ENCODE measurements around the gene PCMTD2. TPM values are rescaled to one million over a fixed set of nuclear protein-coding genes. Genes with fewer than 3 reads are reported as not detected.

PCMTD2 gene
- total and polyA plus RNA-seq, 2 of the 8 experiments (the other 6 are each of a cell fraction or from before 2014, with no cell fraction given) = 21.4 to 55.1 TPM

GRCh38 chr20:64278317-64278681 is 22.8 kb downstream of the PCMTD2 start:
- 79% methylated on average over 4 of the region's 4 CpGs; no CpG with 5 or more reads in 1 of the 2 experiments for WGBS, 2 experiments (ENCODE audit: extremely low coverage in 1 of 2, insufficient coverage in 1 of 2, insufficient read length in 1 of 2, insufficient replicate concordance in 2 of 2, low coverage in 1 of 2, low lambda C conversion rate in 2 of 2, missing lambda C conversion rate in 1 of 2)
- POLR2A ChIA-PET (ENCODE audit: partially characterized antibody) = no interaction called here
- TF ChIP-seq SRF (IDR thresholded peaks at IDR 0.05; ENCODE audit: low read depth, low read length) (no peak), CHD2 (IDR thresholded peaks at IDR 0.05; ENCODE audit: low read length) (no peak), GABPA (IDR thresholded peaks at IDR 0.05; ENCODE audit: borderline replicate concordance, insufficient read depth, low read length) (no peak), KDM5A (IDR thresholded peaks at IDR 0.05; ENCODE audit: low read length) (no peak), TBP (IDR thresholded peaks at IDR 0.05; ENCODE audit: low read depth, low read length) (no peak), TAF7 (optimal IDR thresholded peaks at IDR 0.05; ENCODE audit: borderline replicate concordance, low read depth, low read length) (no peak), RBBP5 (IDR thresholded peaks at IDR 0.05; ENCODE audit: borderline replicate concordance, low read depth, low read length) (no peak), SAP30 (IDR thresholded peaks at IDR 0.05; ENCODE audit: insufficient read depth, insufficient replicate concordance, low read length) (no peak), EP300 (IDR thresholded peaks at IDR 0.05; ENCODE audit: borderline replicate concordance in 1 of 2, low read depth in 2 of 2, low read length in 2 of 2) (no peak), JUN (IDR thresholded peaks at IDR 0.05; ENCODE audit: low read depth, low read length) (no peak), JUND (IDR thresholded peaks at IDR 0.05; ENCODE audit: low read length) (no peak)
- TF ChIP-seq, protein P1, sequence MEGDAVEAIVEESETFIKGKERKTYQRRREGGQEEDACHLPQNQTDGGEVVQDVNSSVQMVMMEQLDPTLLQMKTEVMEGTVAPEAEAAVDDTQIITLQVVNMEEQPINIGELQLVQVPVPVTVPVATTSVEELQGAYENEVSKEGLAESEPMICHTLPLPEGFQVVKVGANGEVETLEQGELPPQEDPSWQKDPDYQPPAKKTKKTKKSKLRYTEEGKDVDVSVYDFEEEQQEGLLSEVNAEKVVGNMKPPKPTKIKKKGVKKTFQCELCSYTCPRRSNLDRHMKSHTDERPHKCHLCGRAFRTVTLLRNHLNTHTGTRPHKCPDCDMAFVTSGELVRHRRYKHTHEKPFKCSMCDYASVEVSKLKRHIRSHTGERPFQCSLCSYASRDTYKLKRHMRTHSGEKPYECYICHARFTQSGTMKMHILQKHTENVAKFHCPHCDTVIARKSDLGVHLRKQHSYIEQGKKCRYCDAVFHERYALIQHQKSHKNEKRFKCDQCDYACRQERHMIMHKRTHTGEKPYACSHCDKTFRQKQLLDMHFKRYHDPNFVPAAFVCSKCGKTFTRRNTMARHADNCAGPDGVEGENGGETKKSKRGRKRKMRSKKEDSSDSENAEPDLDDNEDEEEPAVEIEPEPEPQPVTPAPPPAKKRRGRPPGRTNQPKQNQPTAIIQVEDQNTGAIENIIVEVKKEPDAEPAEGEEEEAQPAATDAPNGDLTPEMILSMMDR (IDR thresholded peaks at IDR 0.05; ENCODE audit: control extremely low read depth in 1 of 3, insufficient read depth in 1 of 3, low read depth in 1 of 3, low read length in 3 of 3) = no peak

More at GRCh38 chr20:64278317-64278681, 22.8 kb downstream of the PCMTD2 start:
- Histone ChIP-seq H3K9me3 (ENCODE audit: insufficient read depth in 2 of 2, low read depth in 1 of 2, low read length in 1 of 2) (peaks cover 15 to 37% of the 10 kb centered on the region in 2 experiments), H3K56ac (replicated peaks; ENCODE audit: insufficient read length, low read depth, low read length) (no peak overlapping the region), H2BK120ac (replicated peaks; ENCODE audit: low read depth, low read length) (no peak overlapping the region), H4K20me1 (replicated peaks in 1 of 2; ENCODE audit: control insufficient read depth in 1 of 2, insufficient read depth in 2 of 2, low read length in 2 of 2) (no peaks in the 10 kb centered on the region), H3K4ac (replicated peaks; ENCODE audit: insufficient read length, low read depth, low read length) (no peak overlapping the region), H3K79me2 (ENCODE audit: control insufficient read depth in 1 of 2, insufficient read depth in 2 of 2, low read length in 2 of 2) (no peaks in the 10 kb centered on the region), H4K91ac (replicated peaks; ENCODE audit: insufficient read length, low read length) (no peak overlapping the region), H2BK12ac (ENCODE audit: low read depth, low read length) (no peak overlapping the region), H4K5ac (ENCODE audit: insufficient read length, low read depth, low read length) (no peak overlapping the region), H3K18ac (ENCODE audit: extremely low read depth, low read length) (no peak overlapping the region), H2AFZ (ENCODE audit: low read length) (no peak overlapping the region), H3K4me2 (ENCODE audit: insufficient read depth in 1 of 2, low read depth in 2 of 2, low read length in 2 of 2) (no peak overlapping the region), H2AK5ac (ENCODE audit: low read depth, low read length) (no peak overlapping the region), H3K27me3 (replicated peaks in 1 of 4; ENCODE audit: control insufficient read depth in 3 of 4, extremely low read depth in 1 of 4, insufficient read depth in 3 of 4, low read length in 3 of 4) (no peaks in the 10 kb centered on the region), H3K36me3 (ENCODE audit: control insufficient read depth in 2 of 4, insufficient read depth in 4 of 4, low read length in 3 of 4) (peaks cover 0 to 4% (median 0%) of the 10 kb centered on the region in 4 experiments; a peak in 3 of 8 replicates), H2BK20ac (ENCODE audit: low read length) (no peak overlapping the region), H2BK15ac (ENCODE audit: low read length) (no peak overlapping the region), H3K27ac (ENCODE audit: low read depth, low read length) (no peak overlapping the region), H3K23ac (ENCODE audit: insufficient read length) (no peak overlapping the region), H3K23me2 (ENCODE audit: low read depth, low read length) (no peaks in the 10 kb centered on the region), H3K4me1 (replicated peaks in 1 of 4; ENCODE audit: control insufficient read depth in 3 of 4, insufficient read depth in 4 of 4, low read length in 3 of 4) (no peaks in the 10 kb centered on the region), H3K14ac (ENCODE audit: insufficient read length) (no peak overlapping the region), H3K79me1 (ENCODE audit: low read depth, low read length) (no peaks in the 10 kb centered on the region), H2BK5ac (ENCODE audit: low read depth, low read length) (no peak overlapping the region), H3K4me3 (ENCODE audit: extremely low read depth in 1 of 4, insufficient read depth in 2 of 4, low read depth in 3 of 4, low read length in 4 of 4) (no peak overlapping the region), H3K9ac (replicated peaks in 1 of 4; ENCODE audit: extremely low read depth in 1 of 4, low read depth in 3 of 4, low read length in 3 of 4) (no peak overlapping the region), H4K8ac (ENCODE audit: extremely low read depth, insufficient read depth, low read length) (no peak overlapping the region)
- DNase-seq (ENCODE audit: low read depth in 1 of 2, low spot score in 2 of 2) (no peak), FAIRE-seq (no peak)
- CTCF ChIA-PET (ENCODE audit: partially characterized antibody) = no interaction called here
